Common myeloid progenitor, CD34-positive (primary cell): ENCODE measurements around the gene RNASEH2B.

Source experiments
- CTCF ChIA-PET: fragments of 350-600 bp; sonication (Branson Sonifier 250); formaldehyde crosslinking; loops from one replicate; lab custom pipeline; 2021; ENCODE audit warnings: antibody characterized with exemption; lab: Charles Lee
- POLR2A ChIA-PET: fragments of 350-600 bp; sonication (Branson Sonifier 250); formaldehyde crosslinking; loops from one replicate; lab custom pipeline; 2021; ENCODE audit warnings: antibody characterized with exemption; lab: Charles Lee
- DNase-seq, 3 donors: peaks; one replicate each; pipeline versions ENCODE4 v3.0.0 to v3.0.0-alpha.2; 2013
- H3K27ac ChIP-seq, 2 experiments: 1 replicate in 1 of 2; 2 replicates in 1 of 2; pipeline ENCODE4 v1.7.0; 2013; ENCODE audit warnings: inconsistent platforms in 2 of 2, low read length in 2 of 2, mild to moderate bottlenecking in 2 of 2, low read depth in 1 of 2, moderate library complexity in 1 of 2; ENCODE audit not compliant: severe bottlenecking in 2 of 2, insufficient read depth in 1 of 2, poor library complexity in 1 of 2
- H3K27me3 ChIP-seq, 5 experiments: replicated peaks in 2 of 5; 1 replicate in 3 of 5; 2 replicates in 2 of 5; pipeline versions ENCODE4 v1.6.1 to v1.7.0; 2013; ENCODE audit warnings: low read length in 4 of 5, mild to moderate bottlenecking in 2 of 5, moderate library complexity in 2 of 5, inconsistent platforms in 1 of 5; ENCODE audit not compliant: insufficient read depth in 5 of 5, control insufficient read depth in 4 of 5
- H3K36me3 ChIP-seq, 4 experiments: 1 replicate in 2 of 4; 2 replicates in 2 of 4; pipeline versions ENCODE4 v1.6.1 to v1.7.0; 2013; ENCODE audit warnings: low read length in 3 of 4, control low read depth in 1 of 4, mild to moderate bottlenecking in 1 of 4; ENCODE audit not compliant: control insufficient read depth in 4 of 4, insufficient read depth in 4 of 4
- H3K4me1 ChIP-seq, 4 experiments: 1 replicate in 3 of 4; 2 replicates in 1 of 4; pipeline versions ENCODE4 v1.6.1 to v1.7.1; 2013; ENCODE audit warnings: low read length in 3 of 4, mild to moderate bottlenecking in 3 of 4, control low read depth in 1 of 4, inconsistent platforms in 1 of 4, moderate library complexity in 1 of 4; ENCODE audit not compliant: control insufficient read depth in 4 of 4, insufficient read depth in 4 of 4; ENCODE audit errors: control extremely low read depth in 1 of 4
- H3K4me3 ChIP-seq, 7 experiments: 1 replicate in 4 of 7; 2 replicates in 3 of 7; pipeline versions ENCODE4 v1.5.1 to v1.7.0; 2013; ENCODE audit warnings: mild to moderate bottlenecking in 7 of 7, low read length in 6 of 7, moderate library complexity in 6 of 7, inconsistent platforms in 2 of 7, low read depth in 2 of 7, control low read depth in 1 of 7; ENCODE audit not compliant: insufficient read depth in 4 of 7, control insufficient read depth in 1 of 7; ENCODE audit errors: extremely low read depth in 1 of 7
- H3K9me3 ChIP-seq, 5 experiments: 1 replicate in 4 of 5; 2 replicates in 1 of 5; pipeline versions ENCODE4 v1.6.1 to v1.7.1; 2013; ENCODE audit warnings: low read length in 4 of 5, mild to moderate bottlenecking in 2 of 5, inconsistent platforms in 1 of 5, low read depth in 1 of 5, moderate library complexity in 1 of 5; ENCODE audit not compliant: control insufficient read depth in 4 of 5, insufficient read depth in 2 of 5; ENCODE audit errors: control extremely low read depth in 1 of 5
- WGBS: methylation state at CpG from one replicate; pipeline ENCODE4 v1.1.5; 2013; ENCODE audit not compliant: insufficient coverage; 5-methylcytosine and 5-hydroxymethylcytosine counted together

The RNASEH2B gene

DNA sequence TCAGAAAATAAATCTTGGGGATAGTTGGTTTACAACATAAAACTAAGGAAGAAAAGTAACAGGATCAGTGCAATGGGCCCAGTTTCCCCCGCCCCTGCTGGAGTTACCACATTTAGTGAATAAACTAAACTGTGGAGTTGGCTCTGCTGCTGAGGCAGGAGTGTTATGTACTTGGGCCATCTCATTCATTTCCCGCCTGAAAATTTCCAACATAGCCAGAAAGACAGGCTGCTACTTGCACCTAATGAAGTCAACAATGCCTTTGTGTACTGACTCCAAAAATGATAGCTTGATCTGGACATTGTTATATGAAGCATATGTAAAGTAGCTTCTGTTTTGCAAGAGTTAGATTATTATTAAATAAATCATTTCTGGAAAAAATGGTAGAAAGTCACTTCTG, 7.9 kb upstream of the RNASEH2B start:
- DNase-seq = no peak
- Histone ChIP-seq H3K4me3 (no peak overlapping the region), H3K4me1 (peaks cover 0 to 6% (median 2%) of the 10 kb centered on the region in 4 experiments), H3K27ac (no peak overlapping the region), H3K9me3 (no peaks in the 10 kb centered on the region), H3K36me3 (no peaks in the 10 kb centered on the region), H3K27me3 (no peaks in the 10 kb centered on the region)
- WGBS = 100% methylated on average over 1 of the region's 2 CpGs
- ChIA-PET POLR2A (no interaction called here), CTCF (interaction anchor here (1.6 to 2.5 kb wide), 2 partner anchors 9 to 11 kb away, joined by 3 to 12 read pairs; no protein-coding TSS in a partner anchor)

GRCh38 chr13:50905256-50905655, 4.3 kb upstream of the RNASEH2B start:
- ChIA-PET POLR2A (no interaction called here), CTCF (interaction anchor here (1.3 kb wide), 1 partner anchor 10 kb away, joined by 3 read pairs; no protein-coding TSS in a partner anchor)
- WGBS = no CpG with 5 or more reads among the region's 4 CpGs
- no peak for DNase-seq
- no peak overlapping the region for H3K4me3 ChIP-seq
- H3K27me3 ChIP-seq = no peaks in the 10 kb centered on the region
- H3K9me3 ChIP-seq = no peaks in the 10 kb centered on the region
- H3K27ac ChIP-seq = no peak overlapping the region
- peaks cover 10 to 20% (median 15%) of the 10 kb centered on the region in 4 experiments for H3K4me1 ChIP-seq
- H3K36me3 ChIP-seq = no peaks in the 10 kb centered on the region

DNA sequence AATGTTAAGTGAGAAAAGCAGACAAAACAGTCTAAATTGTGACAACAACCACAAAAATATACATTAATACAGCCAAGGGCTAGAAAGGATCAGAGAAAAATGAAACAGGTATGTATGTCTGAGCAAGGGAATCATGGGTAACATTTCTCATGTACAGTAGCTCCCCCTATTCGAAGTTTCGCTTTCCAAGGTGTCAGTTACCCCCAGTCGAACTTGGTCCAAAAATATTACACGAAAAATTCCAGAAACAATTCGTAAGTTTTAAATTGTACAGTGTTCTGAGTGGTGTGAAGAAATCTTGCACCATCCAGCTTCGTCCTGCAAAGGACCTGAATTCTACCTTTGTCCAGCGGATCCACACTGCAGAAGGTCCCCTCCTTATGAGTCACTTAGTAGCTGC, 1.8 kb upstream of the RNASEH2B start:
- POLR2A ChIA-PET = no interaction called here
- WGBS = 95% methylated on average over 7 of the region's 7 CpGs

DNA sequence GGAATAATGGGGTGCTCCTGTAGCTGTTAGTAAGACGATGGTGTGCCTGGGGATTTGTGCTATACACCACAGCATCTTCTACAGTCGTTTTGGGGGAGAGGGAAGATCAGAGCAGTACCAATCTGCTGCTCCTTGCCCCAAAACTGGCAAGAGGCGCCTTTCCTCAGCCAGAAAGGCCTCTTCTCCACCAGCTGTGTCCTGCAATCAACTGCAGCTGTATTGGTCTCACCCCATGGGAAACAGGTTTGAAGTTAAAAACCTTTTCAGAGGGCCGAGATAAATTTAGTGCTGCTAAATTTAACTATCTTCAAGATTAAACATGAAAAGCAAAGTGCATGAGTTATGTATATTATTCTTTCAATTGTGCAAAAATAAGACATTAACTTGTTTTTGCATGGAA, 1.2 kb upstream of the RNASEH2B start:
- ChIA-PET POLR2A (no interaction called here), CTCF (interaction anchor here (1.0 to 2.3 kb wide), 6 partner anchors 11 to 160 kb away, joined by 3 to 13 read pairs (median 6); no protein-coding TSS in a partner anchor)
- H3K27me3 ChIP-seq = no peaks in the 10 kb centered on the region
- H3K4me3 ChIP-seq = no peak overlapping the region
- peaks cover 26 to 51% (median 38%) of the 10 kb centered on the region in 4 experiments for H3K4me1 ChIP-seq
- peak in 1 of 3 donors; percentile 68 for DNase-seq
- H3K27ac ChIP-seq = no peak overlapping the region
- WGBS = 43% methylated on average over 2 of the region's 4 CpGs
- H3K36me3 ChIP-seq = no peaks in the 10 kb centered on the region
- H3K9me3 ChIP-seq = no peaks in the 10 kb centered on the region

More for the DNA sequence above, 1.8 kb upstream of the RNASEH2B start:
- Histone ChIP-seq H3K9me3 (no peaks in the 10 kb centered on the region), H3K27me3 (no peaks in the 10 kb centered on the region), H3K36me3 (no peaks in the 10 kb centered on the region), H3K27ac (no peak overlapping the region), H3K4me3 (no peak overlapping the region), H3K4me1 (peaks cover 26 to 45% (median 32%) of the 10 kb centered on the region in 4 experiments)
- no peak for DNase-seq
- CTCF ChIA-PET = interaction anchor here (1.2 to 2.3 kb wide), 4 partner anchors 13 to 161 kb away, joined by 5 to 10 read pairs (median 6); no protein-coding TSS in a partner anchor

GRCh38 chr13:50910485-50910805, 854 bp downstream of the RNASEH2B start:
- ChIA-PET CTCF (interaction anchor here (0.7 to 2.0 kb wide), 4 partner anchors 9 to 934 kb away, joined by 3 to 7 read pairs (median 3); no protein-coding TSS in a partner anchor), POLR2A (no interaction called here)
- Histone ChIP-seq H3K9me3 (no peaks in the 10 kb centered on the region), H3K27me3 (no peaks in the 10 kb centered on the region), H3K27ac (peak overlapping the region; percentile 88 to 95), H3K36me3 (peaks cover 0 to 4% (median 0%) of the 10 kb centered on the region in 4 experiments), H3K4me1 (peaks cover 40 to 69% (median 54%) of the 10 kb centered on the region in 4 experiments), H3K4me3 (peak overlapping the region; percentile 83 to 97 (median 86))
- WGBS = 0% methylated on average over 13 of the region's 13 CpGs
- no peak for DNase-seq

GRCh38 chr13:50911081-50911631, 1.6 kb downstream of the RNASEH2B start:
- Histone ChIP-seq H3K9me3 (no peaks in the 10 kb centered on the region), H3K4me1 (peaks cover 45 to 77% (median 59%) of the 10 kb centered on the region in 4 experiments), H3K4me3 (peak overlapping the region in 6 of 7 experiments; percentile 83 to 97 (median 86)), H3K36me3 (peaks cover 0 to 4% (median 0%) of the 10 kb centered on the region in 4 experiments), H3K27me3 (no peaks in the 10 kb centered on the region), H3K27ac (peak overlapping the region; percentile 88 to 95)
- CTCF ChIA-PET = interaction anchor here (0.7 to 2.6 kb wide), 37 partner anchors 9 to 938 kb away, joined by 3 to 22 read pairs (median 5); no protein-coding TSS in a partner anchor
- POLR2A ChIA-PET = interaction anchor here (0.9 to 1.4 kb wide), 3 partner anchors 787 to 914 kb away, joined by 3 to 9 read pairs (median 3); partner anchors contain the start of gene TRIM13
- DNase-seq = peak in 1 of 3 donors; percentile 24
- WGBS = 0% methylated on average over 2 of the region's 3 CpGs
